Testis (tissue), 2 donors: ENCODE data around the gene MCUR1.

ENCODE experiments used
- POLR2A ChIP-seq: fragments of 450-650 bp; IDR thresholded peaks from one replicate; pipeline ENCODE4 v1.6.1; 2017; ENCODE audit warnings: antibody characterized with exemption, mild to moderate bottlenecking, moderate library complexity
- TF ChIP-seq, protein P1 (sequence below), 3 experiments: fragments of 450-650 bp in 2 of 3; fragments of 200-600 bp in 1 of 3; sonication (generic) in 1 of 3; IDR thresholded peaks; one replicate each; pipeline ENCODE4 v1.5.1; 2016 to 2019; ENCODE audit warnings: antibody characterized with exemption in 3 of 3, mild to moderate bottlenecking in 2 of 3, moderate library complexity in 1 of 3

DNA sequence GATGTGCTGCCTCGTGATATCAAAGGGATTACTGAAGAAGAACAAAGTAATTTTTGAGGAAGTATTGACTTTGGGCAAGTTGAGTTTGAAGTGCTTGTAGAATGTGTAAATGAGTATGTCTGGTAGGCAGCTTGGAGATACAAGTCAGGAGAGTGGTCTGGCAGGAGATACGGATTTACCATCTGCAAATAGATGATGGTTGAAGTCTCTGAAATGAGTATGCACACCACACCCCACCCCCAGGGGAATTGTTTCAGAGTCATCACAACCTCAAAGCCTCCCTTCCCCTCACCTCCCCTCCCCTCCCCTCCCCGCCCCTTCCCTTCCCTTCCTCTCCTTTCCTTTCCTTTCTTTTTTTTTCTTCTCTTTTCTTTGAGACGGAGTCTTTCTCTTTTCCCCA is 16.4 kb upstream of the MCUR1 start:
- TF ChIP-seq, protein P1, sequence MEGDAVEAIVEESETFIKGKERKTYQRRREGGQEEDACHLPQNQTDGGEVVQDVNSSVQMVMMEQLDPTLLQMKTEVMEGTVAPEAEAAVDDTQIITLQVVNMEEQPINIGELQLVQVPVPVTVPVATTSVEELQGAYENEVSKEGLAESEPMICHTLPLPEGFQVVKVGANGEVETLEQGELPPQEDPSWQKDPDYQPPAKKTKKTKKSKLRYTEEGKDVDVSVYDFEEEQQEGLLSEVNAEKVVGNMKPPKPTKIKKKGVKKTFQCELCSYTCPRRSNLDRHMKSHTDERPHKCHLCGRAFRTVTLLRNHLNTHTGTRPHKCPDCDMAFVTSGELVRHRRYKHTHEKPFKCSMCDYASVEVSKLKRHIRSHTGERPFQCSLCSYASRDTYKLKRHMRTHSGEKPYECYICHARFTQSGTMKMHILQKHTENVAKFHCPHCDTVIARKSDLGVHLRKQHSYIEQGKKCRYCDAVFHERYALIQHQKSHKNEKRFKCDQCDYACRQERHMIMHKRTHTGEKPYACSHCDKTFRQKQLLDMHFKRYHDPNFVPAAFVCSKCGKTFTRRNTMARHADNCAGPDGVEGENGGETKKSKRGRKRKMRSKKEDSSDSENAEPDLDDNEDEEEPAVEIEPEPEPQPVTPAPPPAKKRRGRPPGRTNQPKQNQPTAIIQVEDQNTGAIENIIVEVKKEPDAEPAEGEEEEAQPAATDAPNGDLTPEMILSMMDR (IDR thresholded peaks at IDR 0.05) = no peak
- TF ChIP-seq POLR2A = no peak
